AG04450 (cell line): ENCODE results near the gene NCOA7. TPM values are rescaled to one million over a fixed set of nuclear protein-coding genes. Genes with fewer than 3 reads are reported as not detected.

Source experiments
- CTCF ChIA-PET: fragments of 300-600, 350-600 bp; formaldehyde crosslinking; extraction: SDS; loops from one replicate; lab custom pipeline; 2022; ENCODE audit warnings: antibody characterized with exemption, inconsistent platforms; lab: Charles Lee
- POLR2A ChIA-PET: fragments of 350-600 bp; formaldehyde crosslinking; extraction: SDS; loops from one replicate; lab custom pipeline; 2021; ENCODE audit warnings: antibody characterized with exemption, inconsistent platforms; lab: Yijun Ruan, JAX
- DNase-seq: peaks from one replicate; pipeline ENCODE4 v3.0.0-alpha.2; 2011; ENCODE audit warnings: low read depth, low spot score
- H3K27ac ChIP-seq: one replicate; pipeline ENCODE4 v1.5.1; 2012; ENCODE audit warnings: low read depth, low read length, control low read depth
- H3K27me3 ChIP-seq: one replicate; pipeline ENCODE4 v1.6.0; 2012; ENCODE audit warnings: low read length; ENCODE audit not compliant: control insufficient read depth, insufficient read depth
- H3K4me3 ChIP-seq: 2 replicates; pipeline ENCODE4 v1.5.1; 2011; ENCODE audit warnings: mild to moderate bottlenecking, low read depth, low read length, control low read depth
- H3K9me3 ChIP-seq: 2 replicates; pipeline ENCODE4 v1.5.1; 2012; ENCODE audit warnings: low read length; ENCODE audit not compliant: control insufficient read depth, insufficient read depth
- polyA plus RNA-seq: library from polyadenylated mRNA; depleted of rRNA; stranded (reverse); fragments of >200 nt; gene quantifications from 2 replicates; pipeline ENCODE4 v1.2.3, GENCODE V29; 2011
- TF ChIP-seq, protein P1 (sequence below): IDR thresholded peaks from 2 replicates; pipeline ENCODE4 v1.5.1; 2011; ENCODE audit warnings: low read depth, low read length, control low read depth, inconsistent platforms

NCOA7 gene
- polyA plus RNA-seq, 1 experiment = 21.5 TPM

DNA sequence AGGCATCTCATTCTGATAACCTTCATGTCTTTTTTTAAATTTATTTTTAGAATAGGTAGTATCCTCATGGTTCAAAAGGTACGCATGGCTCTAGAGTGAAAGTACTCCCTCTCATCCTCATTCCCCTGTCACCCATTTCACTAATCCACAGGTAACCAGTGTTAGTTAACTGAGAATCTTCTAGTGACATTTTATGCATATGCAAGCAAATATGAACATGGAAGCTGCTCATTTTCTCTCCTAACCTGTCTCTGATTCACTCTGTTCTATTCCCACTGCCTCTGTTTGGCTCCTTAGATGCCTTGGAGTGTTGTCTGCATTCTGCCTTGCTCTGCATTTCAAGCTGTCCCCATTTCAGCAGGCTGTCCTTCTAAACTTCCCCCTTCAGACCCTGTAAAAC lies 4.5 kb downstream of the NCOA7 start:
- DNase-seq = no peak
- Histone ChIP-seq H3K27ac (no peak overlapping the region), H3K27me3 (no peaks in the 10 kb centered on the region), H3K4me3 (no peak overlapping the region), H3K9me3 (no peaks in the 10 kb centered on the region)
- TF ChIP-seq, protein P1, sequence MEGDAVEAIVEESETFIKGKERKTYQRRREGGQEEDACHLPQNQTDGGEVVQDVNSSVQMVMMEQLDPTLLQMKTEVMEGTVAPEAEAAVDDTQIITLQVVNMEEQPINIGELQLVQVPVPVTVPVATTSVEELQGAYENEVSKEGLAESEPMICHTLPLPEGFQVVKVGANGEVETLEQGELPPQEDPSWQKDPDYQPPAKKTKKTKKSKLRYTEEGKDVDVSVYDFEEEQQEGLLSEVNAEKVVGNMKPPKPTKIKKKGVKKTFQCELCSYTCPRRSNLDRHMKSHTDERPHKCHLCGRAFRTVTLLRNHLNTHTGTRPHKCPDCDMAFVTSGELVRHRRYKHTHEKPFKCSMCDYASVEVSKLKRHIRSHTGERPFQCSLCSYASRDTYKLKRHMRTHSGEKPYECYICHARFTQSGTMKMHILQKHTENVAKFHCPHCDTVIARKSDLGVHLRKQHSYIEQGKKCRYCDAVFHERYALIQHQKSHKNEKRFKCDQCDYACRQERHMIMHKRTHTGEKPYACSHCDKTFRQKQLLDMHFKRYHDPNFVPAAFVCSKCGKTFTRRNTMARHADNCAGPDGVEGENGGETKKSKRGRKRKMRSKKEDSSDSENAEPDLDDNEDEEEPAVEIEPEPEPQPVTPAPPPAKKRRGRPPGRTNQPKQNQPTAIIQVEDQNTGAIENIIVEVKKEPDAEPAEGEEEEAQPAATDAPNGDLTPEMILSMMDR = no peak
- POLR2A ChIA-PET = no interaction called here
- CTCF ChIA-PET = interaction anchor here (2.8 to 8.4 kb wide), 2 partner anchors 161 to 179 kb away, joined by 18 to 79 read pairs; partner anchors contain the start of gene HINT3

DNA sequence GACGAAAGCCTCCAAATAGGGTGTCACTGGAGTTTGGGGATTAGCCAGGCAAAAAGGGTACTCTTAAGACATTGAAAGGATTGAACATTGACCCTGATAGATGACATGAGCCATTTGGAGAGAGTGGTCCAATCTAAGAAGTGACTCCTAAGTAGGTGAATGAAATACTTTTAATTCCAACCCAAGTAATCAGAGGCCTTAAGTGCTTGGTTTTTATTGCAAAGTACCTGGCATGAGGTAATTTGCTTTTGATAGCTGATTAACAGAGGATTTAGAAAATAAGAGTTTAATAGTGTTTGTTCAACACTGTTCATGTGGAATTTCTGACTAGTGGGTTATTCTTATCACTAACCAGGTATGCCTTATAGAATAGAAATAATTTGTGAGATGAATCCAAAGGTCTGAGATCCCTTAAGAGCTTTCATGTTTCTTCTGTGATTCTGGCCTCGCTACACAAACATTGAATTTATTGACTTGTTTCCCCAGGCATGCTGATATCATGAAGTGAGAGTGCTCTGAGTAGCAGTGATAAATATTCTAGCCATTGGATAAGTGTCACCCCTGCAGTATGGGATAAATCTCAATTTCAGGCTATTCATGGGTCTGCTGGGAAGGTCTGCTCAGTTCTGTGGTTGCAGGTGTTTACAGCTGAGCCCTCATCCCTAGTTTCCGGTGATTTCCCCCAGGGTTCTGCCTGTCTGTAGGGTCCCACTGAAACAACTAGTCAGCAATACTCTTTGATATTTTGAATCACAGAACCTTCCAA lies 6.5 kb downstream of the NCOA7 start:
- no peak for DNase-seq
- TF ChIP-seq, protein P1 = no peak
- Histone ChIP-seq H3K4me3 (no peak overlapping the region), H3K9me3 (no peaks in the 10 kb centered on the region), H3K27me3 (no peaks in the 10 kb centered on the region), H3K27ac (no peak overlapping the region)
- ChIA-PET CTCF (no interaction called here), POLR2A (no interaction called here)

DNA sequence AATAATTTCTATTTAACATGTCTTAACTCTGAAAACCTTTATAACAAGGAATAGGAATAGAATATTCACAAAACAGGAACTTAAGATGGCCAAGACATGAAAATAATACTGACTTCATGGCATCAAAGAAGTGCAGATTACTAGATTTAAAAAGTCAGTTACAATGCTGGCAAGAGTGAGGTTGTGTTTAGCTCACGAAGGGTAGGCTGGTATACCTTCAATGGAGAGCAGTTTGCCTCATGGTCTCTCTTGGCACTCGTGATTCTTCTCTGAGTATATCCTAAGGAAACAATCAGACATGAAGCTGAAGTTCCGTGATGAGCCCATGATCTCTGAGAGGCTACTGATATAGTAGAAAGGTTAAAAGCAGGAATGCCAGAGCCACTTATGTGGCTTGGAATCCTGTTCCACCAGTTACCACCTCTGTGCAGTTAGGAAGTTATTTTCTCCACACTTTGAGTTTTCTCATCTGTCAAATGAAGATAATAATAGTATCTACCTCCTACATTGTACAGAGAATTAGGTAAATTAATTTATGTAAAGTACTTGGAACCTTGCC lies 7.2 kb downstream of the NCOA7 start:
- TF ChIP-seq, protein P1 = no peak
- Histone ChIP-seq H3K9me3 (no peaks in the 10 kb centered on the region), H3K27ac (no peak overlapping the region), H3K4me3 (no peak overlapping the region), H3K27me3 (no peaks in the 10 kb centered on the region)
- DNase-seq = no peak
- ChIA-PET POLR2A (no interaction called here), CTCF (no interaction called here)

DNA sequence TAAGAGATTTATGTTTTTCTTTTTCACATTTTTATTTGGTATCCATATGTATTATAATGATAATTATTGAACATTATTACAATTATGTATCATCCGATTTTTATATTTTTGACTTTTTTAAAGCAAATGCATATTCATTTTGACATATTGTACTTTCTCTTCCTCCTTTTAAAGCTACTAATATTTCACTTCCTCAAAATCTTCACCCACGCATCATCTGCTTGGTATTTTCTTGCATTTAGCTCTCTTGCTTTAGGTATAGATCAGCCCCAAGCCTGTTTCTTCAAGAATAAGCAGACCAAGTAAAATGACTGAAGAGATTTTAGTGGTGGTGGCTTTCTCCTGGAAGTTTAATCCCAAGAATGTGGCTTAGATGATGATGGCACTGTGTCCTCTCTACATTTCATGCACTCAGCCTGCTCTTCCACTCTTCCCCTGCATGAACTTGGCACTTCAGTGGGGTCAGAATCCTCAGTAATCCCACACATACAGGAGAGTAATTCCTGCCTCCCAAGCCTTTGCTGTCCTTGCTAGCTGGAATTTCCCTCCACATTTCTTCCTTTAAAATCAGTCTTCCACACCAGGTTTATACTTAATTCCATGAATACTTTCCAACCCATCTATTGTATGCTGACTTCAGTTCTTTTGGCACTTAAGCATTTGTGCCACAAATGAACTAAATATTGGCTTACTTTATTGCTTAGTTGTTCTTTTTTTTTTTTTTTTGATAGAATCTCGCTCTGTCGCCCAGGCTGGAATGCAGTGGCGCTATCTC lies 8.2 kb downstream of the NCOA7 start:
- Histone ChIP-seq H3K27me3 (no peaks in the 10 kb centered on the region), H3K27ac (no peak overlapping the region), H3K9me3 (no peaks in the 10 kb centered on the region), H3K4me3 (no peak overlapping the region)
- DNase-seq = no peak
- TF ChIP-seq, protein P1 = no peak
- ChIA-PET POLR2A (no interaction called here), CTCF (interaction anchor here (1.0 kb wide), 1 partner anchor 177 kb away, joined by 5 read pairs; no protein-coding TSS in a partner anchor)
